Measurements from ENCODE around the gene MMP24OS.
"Not testable (repeated sequence)": the region's sequence is repeated elsewhere in the genome, so short reads cannot be mapped to it uniquely, and the experiment has no call there.

The MMP24OS gene

DNA sequence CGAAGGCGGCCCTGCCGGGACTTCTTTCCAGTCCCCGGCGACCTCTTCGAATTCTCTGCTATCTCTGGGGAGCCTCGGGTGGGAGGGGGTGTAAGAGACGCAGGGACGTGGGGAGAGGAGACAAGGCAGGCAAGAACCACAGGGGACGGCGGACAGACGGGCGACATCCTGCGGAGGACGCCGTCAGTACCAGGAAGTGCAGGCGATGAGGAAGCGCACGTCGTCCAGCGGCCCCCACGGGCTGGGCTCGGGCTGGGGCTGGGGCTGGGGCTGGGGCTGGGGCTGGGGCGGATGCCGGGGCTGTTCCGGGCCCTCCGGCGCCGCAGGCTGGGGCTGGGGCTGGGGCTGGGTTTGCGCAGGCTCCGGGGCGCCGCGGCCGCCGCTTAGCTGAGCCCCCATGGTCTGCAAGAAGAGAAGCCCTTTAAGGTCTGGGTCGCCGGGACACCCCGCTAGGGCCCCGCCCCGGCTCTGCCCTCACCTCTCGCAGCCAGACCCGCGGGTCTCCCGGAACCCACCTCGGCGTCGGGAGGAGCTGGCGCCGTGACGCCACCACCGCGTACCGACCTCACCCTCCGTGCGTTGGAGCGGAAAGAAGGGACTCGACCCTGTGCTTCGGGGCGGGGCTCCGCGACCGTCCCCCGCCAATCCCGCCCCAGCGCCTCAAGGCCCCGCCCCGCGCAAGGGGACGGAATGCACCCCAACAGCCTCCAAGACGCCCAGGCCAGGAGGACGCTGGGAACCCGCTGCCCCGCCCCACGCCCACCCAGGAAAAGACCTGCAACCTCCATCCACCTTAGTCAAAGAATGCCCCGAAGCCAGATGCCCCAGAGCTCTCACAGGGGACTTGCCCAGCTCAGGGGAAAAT lies at the start of gene MMP24OS:
Gene MMP24OS, minus strand, starts transcription at position 592 of the 865 bp plus-strand sequence. Its CDS starts 193 bp downstream, at position 399.
- DNase-seq: peak; percentile 79

GRCh38 chr20:35327074-35327976 lies 49.4 kb upstream of the MMP24OS start:
- DNase-seq: no peak

GRCh38 chr20:35326740-35327073 lies 48.8 kb upstream of the MMP24OS start:
- DNase-seq: no peak

DNA sequence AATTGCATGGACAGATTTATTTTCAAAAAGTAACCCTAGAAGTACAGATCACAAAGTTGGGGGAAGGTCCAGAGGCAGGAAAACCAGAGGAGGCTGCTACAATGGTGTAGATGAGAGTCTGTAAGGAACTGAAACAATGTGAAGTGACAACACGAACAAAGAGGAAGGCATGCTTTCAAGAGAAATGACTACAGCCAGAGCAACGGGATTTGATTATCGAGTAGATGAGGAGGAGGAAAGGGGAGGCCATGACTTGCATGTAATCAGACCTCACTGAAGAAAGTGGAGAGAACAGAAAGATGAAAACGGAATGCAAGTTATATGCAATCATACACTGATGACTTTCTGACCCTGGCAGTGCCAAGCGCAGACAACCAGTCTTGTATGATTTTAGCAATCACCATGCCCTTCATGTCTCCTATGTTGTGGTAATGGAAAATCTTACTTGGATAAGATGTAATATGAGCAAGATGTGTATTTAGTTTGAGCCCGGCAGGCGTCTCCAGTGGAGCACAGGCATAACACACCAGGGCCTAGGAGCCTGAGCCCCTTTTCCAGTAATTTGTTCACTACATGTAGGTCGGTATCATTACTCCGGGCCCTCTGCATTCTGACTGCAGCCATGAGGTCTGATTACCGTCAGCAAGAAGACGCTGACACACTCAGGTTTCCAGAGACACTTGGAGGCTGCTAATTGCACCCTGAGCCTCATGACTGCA lies 48.3 kb upstream of the MMP24OS start:
- no peak for DNase-seq

- no peak for DNase-seq
Measured at GRCh38 chr20:35325401-35325800, 47.5 kb upstream of the MMP24OS start.

DNA sequence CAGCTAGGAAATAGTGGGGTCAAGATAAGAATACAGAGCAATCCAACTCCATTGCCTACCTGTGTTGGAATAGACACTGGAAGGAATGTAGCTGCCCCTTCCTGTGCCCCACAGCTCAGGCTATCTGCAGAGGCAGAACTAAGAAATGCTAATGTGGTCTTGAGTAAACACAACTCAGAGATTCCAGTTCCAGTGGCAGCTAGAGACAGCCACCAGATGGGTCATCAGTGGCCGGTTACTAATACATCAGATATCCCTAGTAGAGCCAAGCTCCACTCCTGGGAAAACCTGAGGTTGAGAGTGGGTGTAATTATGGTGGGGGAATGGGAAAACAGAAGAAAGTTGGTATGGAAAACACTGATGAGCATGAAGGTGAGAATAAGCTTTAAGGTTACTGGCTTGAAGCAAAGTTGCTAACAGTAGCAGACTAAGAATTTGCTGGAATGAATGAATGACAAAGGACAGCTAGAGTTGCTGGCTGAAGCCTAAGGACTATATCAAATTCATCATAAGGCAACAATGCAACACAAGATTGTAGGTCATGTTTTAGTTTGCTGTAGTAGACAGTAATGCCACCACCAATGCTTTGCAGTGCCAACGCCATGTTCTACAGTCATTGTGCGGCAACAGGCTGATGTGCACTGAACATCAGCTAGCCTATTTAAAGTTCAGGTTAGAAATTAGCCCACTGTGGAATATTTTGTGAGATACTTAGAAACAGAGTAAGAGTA lies 42.6 kb upstream of the MMP24OS start:
- peak; percentile 44 for DNase-seq

DNA sequence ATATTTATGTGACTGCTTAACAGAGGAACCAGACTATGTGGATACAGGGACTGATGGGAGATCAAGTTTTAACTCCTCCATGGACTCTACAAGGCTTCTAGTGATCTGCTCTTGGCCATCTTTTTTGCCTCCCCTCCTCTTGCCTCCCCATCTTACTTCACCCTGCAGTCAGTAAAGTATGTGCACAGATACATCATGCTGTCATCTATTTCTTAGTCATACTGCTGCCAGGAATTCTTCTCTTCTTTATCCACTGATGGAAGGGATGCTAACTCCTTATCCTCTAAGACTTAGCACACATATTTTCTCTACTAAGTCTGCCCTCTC lies 41.9 kb upstream of the MMP24OS start:
- no peak for DNase-seq

- peak; percentile 76 for DNase-seq
Measured at GRCh38 chr20:35319192-35319870, 41.4 kb upstream of the MMP24OS start.

DNA sequence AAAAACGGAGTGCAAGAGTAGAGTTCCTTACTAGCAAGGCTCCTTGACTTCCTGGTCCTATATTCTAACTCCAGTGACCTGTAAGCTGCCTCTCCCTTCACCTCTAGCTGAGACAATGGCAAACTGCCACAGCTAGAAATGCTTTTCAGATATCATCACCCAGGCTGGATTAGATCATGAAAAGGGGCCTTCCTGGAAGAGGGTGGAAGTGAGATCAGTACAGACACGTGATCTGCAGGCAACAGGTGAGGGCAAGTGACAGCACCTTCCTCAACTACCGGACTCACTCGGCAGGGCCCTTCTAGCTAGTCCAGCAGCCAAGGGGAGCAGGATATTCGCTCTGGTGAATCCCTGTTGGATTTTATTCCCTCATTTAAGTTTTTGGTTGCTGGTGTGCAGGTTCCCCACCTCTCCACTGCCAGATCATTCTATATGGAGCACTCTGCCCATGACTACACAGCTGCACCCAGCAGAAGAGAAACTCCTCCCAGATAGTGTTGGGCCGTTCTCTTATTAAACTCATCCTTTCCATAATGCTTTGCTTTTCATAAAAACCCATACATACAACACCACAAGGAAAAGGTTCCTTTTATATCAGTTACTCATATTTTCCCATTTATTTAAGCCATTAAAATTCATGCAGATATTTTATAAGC lies 40.7 kb upstream of the MMP24OS start:
- peak; percentile 70 for DNase-seq

- DNase-seq: no peak
Measured at GRCh38 chr20:35317416-35318210, 39.7 kb upstream of the MMP24OS start.

DNA sequence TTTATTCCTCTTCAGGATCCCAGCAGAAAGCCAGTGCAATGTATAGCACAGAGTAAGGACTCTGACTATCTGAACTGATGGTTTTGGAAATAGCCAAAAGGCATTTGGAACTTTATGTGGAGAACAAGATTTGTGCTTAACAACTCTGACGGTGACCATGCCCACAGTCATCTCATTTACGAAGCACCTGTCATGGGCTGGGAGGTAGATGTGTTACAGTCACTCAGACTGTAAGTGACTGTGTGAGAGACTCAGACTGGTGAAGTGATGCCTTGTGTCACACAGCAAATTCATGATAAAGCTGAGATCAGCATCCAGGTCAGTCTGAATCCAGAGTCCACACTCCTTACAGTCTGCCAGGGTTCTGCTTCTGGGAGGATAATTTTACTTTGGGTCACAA lies 38.2 kb upstream of the MMP24OS start:
- no peak for DNase-seq

- not testable (repeated sequence) for DNase-seq
Measured at GRCh38 chr20:35315632-35316020, 37.7 kb upstream of the MMP24OS start.

DNA sequence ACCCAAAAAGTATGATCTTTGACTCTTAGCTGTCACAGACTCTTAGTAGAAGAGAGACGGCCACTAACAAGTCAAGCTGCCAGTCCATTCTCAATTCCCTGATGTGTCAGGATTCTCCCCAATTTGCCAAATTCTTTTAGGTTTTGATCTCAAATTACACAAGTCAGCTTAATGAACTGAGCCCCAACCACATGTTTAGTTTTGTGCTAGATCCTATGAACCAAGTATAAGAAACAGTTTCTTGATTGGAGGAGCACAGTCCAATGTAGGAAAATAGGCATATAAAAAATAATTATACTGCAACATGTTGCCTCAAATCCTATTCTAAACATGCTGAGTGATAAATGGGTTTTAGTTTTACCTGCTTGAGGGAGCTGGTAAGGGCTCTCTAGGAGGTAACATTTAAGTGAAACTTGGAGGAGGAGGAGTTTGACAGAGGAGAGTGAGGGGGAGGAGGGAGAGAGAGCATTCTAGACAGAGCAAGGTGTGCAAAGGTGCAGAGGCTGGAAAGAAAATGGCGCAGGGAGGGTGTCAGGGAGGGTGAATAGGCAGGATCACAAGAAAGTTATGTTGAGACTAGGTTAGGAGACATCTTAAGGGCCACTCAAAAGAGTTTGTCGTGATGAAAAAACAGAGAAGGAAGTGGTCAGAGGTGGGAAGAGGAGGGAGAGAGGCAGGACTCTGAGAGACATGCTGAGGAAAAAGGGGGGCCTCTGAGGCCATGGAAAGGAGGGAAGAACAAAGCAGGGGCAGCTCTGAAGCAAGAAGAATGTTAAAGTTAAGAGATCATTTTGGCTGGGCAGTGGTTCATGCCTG lies 37.1 kb upstream of the MMP24OS start:
- DNase-seq: no peak

DNA sequence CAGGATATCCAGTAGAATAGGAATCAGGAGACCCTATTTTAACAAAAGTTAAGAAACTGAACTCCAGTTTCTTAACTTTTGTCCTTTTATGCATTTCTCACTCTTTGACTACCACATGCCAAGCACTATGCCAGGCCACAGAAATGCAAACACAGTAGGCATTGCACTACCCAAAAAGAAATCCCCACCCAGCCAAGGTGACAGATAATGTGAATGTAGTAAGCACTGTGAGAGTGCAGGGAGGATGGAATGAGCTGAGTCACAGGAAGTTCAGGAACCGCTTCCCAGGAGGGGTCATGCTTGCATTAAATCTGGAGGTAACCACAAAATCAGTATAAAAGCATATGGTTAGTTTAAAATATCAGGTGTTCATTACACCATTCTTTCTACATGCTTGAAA lies 34.4 kb upstream of the MMP24OS start:
- DNase-seq: peak; percentile 58

- DNase-seq: no peak
Measured at GRCh38 chr20:35311822-35312221, 33.9 kb upstream of the MMP24OS start.

DNA sequence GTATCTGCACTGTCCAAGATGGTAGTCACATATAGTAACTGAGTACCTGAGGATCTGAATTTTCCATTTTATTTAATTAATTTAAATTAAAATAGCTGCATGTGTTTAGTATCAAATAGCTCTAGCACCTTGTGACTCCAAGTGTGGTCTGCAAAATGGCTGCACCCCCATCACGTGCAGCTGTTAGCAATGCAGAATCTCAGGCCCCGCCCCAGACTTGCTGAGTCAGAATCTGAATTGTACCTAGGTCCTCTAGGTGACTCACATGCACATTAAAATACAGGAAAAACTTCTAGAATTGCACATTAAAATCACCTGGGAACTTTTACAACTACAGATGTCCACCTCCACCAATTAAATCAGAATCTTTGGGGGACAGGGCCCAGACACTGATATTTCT lies 33.5 kb upstream of the MMP24OS start:
- no peak for DNase-seq

DNA sequence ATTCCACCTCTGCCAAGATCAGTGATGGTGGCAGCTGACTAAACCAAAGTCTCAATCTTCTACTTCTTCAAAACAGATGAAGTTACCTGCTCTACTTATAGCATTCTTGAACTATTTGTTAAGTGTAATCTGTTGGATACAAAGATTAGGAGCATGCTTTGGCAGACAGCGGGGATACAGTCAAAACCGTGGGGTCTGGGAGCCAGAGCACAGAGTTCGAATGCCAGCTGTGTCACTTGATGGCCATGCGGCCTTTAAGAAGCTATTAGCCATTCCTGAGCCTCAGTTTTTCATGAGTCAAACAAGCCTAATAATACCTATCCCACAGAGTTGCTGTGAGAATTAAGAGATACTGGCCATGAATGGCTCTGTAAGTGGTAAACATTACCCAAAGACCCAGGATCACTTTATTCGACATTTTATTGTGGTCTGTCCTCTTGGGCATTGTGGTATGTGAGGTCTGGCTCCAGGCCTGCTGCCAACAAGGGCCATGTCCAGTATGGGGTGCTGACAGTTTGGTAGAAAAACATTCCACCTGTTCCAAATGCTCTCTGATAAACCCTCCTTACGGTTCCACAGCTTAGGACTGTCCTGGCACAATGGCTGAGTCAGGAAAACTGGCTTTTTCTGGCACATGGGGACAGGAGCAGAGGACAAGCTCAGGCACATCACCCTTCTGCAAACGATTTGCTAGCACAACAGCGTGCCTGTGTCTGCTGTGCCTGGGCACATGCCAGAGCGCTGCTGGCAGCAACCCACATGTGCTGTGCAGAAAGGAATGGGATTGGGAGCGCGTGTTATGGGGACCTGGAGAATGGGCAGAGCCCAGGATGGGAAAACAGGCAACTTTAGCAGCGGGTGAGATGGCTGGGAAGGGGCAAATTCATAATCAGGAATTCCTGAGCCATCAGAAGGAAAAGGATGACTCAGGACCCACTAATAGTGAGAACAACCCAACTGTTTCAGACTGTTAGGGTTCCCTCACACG lies 30.0 kb upstream of the MMP24OS start:
- DNase-seq: peak; percentile 86

DNA sequence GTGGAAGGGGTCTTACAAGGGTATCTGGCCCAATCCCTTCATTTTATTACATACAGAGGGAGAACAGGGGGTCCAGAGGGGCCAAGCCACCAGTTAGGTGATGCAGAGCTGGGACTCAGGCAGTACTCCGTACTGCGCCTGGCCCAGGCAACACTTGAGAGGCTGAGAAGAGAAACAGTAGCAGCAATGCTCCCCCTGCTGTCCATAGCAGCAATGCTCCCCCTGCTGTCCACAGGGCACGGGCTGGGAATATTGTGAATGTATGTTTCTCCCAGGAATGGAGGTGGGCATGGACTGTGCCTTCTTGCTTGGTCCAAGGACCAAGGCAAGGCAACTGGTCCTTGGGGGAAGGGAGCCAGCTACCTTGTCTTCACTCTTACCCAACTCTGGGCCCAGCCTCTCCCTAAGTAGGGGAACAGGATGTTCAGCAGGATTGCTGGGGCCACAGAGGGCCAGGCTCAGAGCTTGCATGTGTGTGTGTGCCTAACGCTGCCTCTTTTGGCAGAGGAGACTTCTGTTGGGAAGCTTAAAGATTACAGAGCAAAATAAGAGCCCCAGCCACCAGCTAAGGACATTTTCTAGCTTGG lies 29.1 kb upstream of the MMP24OS start:
- DNase-seq: peak; percentile 23

Measured in T1000 (cell line).